NOMO-1 (cell line): ENCODE results near the gene CFAP58.
A peak's percentile ranks its signal among the peaks of the same experiment; 100 is the strongest.

ENCODE experiments used
- DNase-seq, 2 experiments: peaks; one replicate each; lab custom pipeline; 2025; ENCODE audit not compliant: unreplicated experiment in 2 of 2; lab: John Stamatoyannopoulos, UW

The CFAP58 gene

GRCh38 chr10:104359811-104360210 is 6.2 kb downstream of the CFAP58 start:
- peak in 1 of 2 experiments; percentile 24 for DNase-seq

- DNase-seq, result no peak
Observed at GRCh38 chr10:104367904-104368303, 14.3 kb downstream of the CFAP58 start.

DNA sequence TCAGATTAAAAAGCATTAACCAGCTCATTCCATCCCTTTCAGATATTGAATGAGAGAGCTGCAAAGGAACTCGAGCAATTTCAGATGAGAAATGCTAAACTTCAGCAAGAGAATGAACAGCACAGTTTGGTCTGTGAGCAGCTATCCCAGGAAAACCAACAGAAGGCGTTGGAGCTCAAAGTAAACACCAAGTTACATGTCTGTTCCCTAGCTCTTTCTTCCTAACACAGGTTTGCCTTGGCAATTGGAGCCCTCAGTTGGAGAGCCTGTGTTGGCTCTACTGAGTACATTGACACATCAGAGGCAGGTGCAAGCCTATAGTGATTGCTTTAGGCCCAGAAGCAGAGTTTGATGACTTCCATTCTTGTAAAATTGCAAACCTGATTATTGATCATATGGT is 14.7 kb downstream of the CFAP58 start:
- no peak for DNase-seq

GRCh38 chr10:104371753-104372152 is 18.1 kb downstream of the CFAP58 start:
- DNase-seq, result no peak

DNA sequence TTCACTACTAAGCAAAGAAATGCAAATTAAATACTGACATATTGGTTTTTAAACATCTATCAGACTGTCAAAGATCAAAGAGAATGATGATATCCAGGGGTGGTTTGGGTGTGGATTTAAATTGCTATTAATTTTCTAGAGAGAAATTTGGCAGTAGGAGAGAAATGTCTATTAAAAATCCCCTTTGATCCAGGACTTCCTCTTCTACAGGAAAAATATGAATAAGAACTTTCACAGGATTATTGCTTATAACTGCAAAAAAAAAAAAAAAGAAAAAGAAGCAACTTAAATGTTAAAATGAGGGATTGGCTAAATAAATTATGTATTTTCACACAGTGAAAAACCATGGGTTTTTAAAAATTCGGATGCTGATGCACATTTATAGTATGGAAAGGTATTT is 21.0 kb downstream of the CFAP58 start:
- DNase-seq, result no peak

DNA sequence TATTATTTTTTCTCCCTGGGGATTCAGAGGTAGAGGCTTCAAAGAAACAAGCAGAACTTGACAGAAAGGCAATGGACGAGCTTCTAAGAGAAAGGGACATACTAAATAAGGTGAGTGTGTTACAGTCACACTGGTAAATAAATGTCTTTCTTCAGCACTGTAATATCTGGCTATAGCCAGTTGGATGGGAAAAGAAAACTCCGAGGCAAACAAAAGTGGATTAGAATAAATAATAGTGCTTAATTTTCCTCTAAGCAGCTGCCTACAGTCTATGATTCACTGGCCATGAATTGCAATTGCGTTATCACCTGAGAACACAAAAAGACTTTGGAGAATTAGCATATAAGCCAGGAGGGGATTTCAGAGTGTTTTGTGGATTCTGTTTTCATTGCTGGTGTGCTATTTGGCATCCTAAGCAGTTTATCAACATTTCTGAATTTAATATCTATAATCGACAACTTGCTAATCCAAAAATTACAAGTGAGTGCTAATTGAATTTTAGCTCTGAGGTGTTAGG is 23.2 kb downstream of the CFAP58 start:
- DNase-seq, result no peak

GRCh38 chr10:104380336-104380735 is 26.7 kb downstream of the CFAP58 start:
- no peak for DNase-seq

DNA sequence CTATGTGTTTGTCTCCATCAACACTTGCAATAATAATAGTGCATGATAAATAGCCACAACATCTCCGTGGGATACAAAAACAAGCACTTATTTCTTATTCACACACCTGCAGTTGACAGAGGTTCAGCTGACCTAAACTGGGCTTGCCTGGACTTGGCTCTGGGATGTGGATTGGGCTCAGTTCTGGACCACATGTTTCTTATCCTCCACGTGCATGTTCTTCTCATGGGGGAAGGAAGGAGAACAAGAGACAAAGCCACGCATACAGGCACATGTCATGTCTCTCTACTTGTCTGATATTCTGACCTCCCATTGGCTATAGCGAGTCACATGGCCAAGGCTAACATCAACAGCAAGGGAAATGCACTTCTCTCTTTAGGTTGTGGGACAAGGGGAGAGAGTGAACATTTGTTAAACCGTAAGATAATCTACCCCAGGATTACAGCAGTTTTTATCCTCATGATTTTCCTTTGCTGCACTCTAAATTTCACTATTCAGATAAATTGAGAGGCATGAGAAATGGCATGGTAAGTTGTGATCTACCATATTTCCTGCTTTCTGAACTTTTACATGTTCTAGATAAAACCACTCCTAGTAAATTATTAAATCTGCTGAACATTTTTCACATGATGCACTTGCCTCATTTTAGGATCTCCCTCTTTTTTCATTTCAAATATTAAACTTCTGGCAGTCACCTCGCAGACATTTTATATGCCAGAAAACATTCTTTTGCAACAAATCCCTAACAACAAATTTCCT is 33.7 kb downstream of the CFAP58 start:
- no peak for DNase-seq

- DNase-seq, result no peak
Observed at GRCh38 chr10:104388830-104389229, 35.2 kb downstream of the CFAP58 start.

DNA sequence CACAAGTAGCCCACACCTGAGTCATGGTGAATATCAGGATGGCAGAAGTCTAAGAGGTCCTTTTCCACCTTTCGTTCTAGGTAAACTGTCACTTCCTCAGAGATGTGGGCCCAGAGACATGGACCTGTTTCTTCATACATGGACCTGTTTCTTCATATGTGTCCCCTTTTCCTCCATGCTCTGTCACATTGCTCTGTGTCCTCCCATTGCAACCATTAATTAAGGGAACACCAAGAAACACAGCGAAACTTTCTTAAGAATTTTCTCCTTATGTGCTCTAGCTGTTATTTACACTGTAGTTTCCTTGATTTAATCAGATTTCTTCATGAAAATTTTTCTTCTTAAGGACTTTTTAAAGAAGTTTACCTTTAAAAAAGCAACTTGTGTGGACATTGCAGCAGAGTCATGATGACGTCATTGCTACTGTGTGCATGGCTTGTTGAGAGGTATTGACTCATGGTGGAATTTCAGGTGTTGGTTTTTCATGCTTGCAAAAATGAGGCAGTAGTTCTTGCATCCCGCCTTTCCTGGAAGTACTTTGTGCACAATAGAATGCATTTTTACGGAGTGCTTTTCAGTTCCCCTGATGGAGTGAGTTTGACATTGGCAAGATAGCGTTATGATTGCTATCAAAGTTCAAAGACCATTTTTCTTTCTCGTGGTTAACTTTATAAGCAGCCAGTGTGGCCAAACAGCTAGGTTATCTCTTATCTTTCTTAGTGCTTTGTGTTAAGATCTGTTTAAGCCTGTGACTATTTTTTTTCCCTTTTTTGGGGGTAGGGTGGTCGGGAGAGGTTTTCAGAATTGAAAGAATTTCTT is 37.7 kb downstream of the CFAP58 start:
- DNase-seq, result no peak

- no peak for DNase-seq
Observed at GRCh38 chr10:104391969-104392296, 38.3 kb downstream of the CFAP58 start.

DNA sequence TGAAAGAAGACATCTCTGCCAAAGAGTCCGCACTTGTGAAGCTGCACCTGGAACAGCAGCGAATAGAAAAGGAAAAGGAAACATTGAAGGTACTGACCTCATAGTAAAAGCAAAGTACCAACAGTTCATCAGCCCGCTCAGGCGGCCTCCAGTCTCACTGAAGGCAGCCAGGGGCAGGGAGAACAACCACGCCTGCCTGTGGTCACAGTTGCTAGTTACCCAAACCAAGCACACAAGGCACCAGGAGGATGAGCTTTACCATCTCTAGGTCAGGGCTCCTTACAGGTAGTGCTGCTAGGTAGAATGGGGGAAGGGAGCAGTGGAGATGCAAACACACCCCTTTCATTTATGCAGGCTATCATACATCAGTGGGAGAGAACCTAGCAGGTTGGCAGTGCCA is 39.8 kb downstream of the CFAP58 start:
- DNase-seq, result no peak

DNA sequence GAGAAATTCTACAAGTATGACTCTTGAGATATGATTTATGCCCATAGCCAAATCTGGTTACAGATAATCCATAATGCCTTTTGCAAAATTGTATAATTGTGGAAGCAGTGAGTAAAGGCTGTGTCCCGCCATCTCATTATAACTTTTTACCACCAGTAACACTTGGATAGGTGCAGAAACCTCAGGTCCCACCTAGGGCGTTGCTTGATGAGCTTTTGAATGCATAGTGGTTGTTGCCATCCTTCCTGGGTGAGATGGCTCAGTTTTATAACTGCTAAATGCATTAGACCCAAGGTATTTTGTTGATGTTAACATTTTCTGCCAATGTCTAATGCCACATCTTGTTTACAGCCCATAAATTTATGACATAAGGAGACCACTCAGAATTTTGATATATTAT is 42.9 kb downstream of the CFAP58 start:
- no peak for DNase-seq

GRCh38 chr10:104403636-104404035 is 50.0 kb downstream of the CFAP58 start:
- DNase-seq, result no peak

DNA sequence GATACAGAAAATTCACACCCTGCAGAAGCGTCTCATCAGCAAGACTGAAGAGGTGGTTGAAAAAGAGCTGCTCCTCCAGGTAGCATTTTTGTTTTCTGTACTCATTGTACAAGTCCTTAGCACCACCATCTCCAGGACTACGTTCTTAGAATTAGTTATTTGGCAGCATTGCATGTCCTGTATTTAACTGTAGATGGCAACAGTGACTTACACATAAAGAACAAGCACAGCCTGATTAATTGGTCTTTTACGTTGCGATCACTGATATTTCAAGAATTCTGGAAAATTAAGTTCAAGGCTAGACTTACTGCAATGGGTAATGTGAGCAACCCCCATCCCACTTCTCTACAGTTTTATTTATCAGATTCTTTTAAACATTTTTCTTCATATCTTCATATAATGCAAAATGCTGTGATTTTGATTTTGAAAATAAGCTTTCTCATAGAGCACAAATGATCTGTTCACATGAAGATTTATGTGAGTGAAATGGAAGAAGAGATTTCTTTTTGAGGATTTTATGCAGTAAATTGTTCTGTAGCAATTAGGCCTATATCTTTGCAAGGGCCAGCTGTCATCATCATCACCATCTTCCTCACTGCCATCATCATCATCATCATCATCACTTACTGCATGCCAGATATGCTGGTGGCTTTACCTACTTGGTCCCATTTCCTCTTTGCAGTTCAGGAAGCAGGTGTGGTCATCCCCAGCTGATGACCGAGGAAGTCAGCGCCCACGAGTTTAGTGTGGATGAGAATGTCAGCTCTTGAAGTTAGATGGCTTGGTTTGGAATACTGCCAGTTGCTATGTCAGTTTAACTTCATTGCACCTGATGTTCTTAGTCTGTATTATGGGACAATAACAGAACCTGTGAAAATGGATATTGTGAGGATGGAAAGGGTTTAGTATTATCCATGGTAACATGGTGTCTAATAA is 53.4 kb downstream of the CFAP58 start:
- peak in 1 of 2 experiments; percentile 45 for DNase-seq

DNA sequence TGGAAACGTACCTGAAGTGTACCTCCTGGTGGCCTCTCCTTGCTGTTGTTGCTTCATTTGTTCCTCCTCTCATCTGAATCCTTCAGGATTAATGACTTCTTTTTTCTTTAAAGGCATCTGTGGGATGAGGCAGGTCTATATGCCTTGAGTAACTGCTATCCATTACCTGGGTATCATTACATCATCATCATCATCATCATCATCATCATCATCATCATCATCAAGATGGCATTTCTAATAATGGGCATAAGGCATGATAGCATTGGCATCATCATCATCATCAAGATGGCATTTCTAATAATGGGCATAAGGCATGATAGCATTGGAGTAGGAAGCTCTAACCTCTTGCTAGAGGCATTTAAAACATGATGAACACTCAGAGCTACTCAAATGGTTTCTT is 59.9 kb downstream of the CFAP58 start:
- no peak for DNase-seq

- no peak for DNase-seq
Observed at GRCh38 chr10:104415526-104416165, 62.0 kb downstream of the CFAP58 start.

DNA sequence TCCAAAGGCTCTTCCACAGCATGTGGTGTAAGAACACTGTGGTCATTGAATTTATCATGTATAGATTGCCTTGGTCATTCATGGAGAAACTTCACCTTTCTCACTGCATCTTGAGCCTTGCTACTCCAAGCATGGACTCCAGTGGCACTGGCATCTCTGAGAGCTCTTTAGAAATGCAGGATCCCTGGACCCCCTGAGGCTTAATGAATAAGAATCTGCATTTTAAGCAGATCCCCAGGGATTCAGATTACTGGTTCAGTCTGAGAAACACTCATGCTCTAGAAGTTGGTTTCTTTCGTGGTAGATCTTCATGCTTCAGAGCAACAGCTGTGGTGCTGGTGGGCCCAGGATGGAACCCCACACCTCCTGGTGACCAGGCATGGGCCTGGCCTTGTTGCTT is 63.2 kb downstream of the CFAP58 start:
- no peak for DNase-seq

DNA sequence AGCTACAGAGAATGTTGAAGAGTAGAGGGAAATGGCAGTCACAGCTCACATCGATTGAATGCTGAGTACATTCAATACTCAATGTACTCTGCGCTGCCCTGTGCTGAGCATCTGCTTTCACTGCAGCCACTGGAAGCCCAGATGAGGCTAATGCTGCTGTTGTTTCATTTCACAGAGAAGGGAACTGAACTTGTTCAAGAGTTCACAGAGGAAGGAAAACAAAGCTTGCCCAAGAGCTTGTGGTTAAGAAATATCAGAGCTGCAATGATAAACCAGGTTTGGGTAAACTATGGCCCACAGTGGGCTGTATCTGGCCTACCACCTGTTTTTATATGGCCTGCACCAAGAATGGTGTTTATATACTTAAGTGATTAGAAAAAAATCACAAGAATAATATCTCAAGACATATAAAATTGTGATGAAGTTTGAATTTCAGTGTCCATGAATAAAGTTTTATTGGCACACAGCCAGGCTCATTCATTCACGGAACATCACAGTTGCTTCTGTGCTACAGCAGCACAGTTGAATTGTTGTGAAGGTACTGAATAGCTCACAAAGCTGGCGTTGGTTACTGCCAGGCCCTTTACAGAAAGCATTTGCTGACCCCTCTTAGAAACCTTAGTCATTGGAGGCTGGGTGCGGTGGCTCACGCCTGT is 64.1 kb downstream of the CFAP58 start:
- DNase-seq, result peak; percentile 56 to 79

- no peak for DNase-seq
Observed at GRCh38 chr10:104424719-104425118, 71.1 kb downstream of the CFAP58 start.
